SK-N-SH (cell line): ENCODE measurements around the gene RPL13. TPM values are rescaled to one million over a fixed set of nuclear protein-coding genes. Genes with fewer than 3 reads are reported as not detected.

Experiments used
- CTCF ChIA-PET: fragments of 300-600, 350-600 bp; formaldehyde crosslinking; extraction: SDS; loops from one replicate; lab custom pipeline; 2021; lab: Yijun Ruan, JAX
- POLR2A ChIA-PET: fragments of 350-600 bp; sonication (Branson Sonifier 250); formaldehyde crosslinking; extraction: SDS; loops from one replicate; lab custom pipeline; 2020; ENCODE audit warnings: antibody characterized with exemption, inconsistent platforms; lab: Yijun Ruan, JAX
- DNase-seq: peaks from one replicate; pipeline ENCODE4 v3.0.0; 2012
- H2AFZ ChIP-seq: fragments of 200-600 bp; sonication (generic); 2 replicates; pipeline ENCODE4 v1.8.1; 2016; ENCODE audit warnings: antibody characterized with exemption, mild to moderate bottlenecking, low read depth
- H3F3A ChIP-seq: fragments of 200-600 bp; sonication (generic); replicated peaks from 2 replicates; pipeline ENCODE3; 2016; ENCODE audit warnings: antibody characterized with exemption, mild to moderate bottlenecking; ENCODE audit not compliant: insufficient read depth
- H3K27ac ChIP-seq, 2 experiments: fragments of 200-500 bp in 1 of 2; fragments of 200-600 bp in 1 of 2; sonication (Bioruptor generic) in 1 of 2; sonication (generic), shearing (Covaris generic) in 1 of 2; 2 replicates each; pipeline versions ENCODE4 v1.5.1 to v1.6.1; 2014 to 2016; ENCODE audit warnings: low read depth in 2 of 2, inconsistent platforms in 1 of 2, low read length in 1 of 2, mild to moderate bottlenecking in 1 of 2, mixed read lengths in 1 of 2
- H3K27me3 ChIP-seq: fragments of 200-600 bp; sonication (generic), shearing (Covaris generic); 2 replicates; pipeline ENCODE4 v1.6.1; 2016; ENCODE audit warnings: mixed run types; ENCODE audit not compliant: insufficient read depth
- H3K36me3 ChIP-seq, 2 experiments: fragments of 200-500 bp in 1 of 2; fragments of 200-600 bp in 1 of 2; sonication (Bioruptor generic) in 1 of 2; sonication (generic) in 1 of 2; replicated peaks in 1 of 2; 2 replicates each; pipeline versions ENCODE3 to v1.5.1; 2014 to 2016; ENCODE audit warnings: low read length in 1 of 2, mild to moderate bottlenecking in 1 of 2; ENCODE audit not compliant: insufficient read depth in 2 of 2, control insufficient read depth in 1 of 2
- H3K4me1 ChIP-seq, 2 experiments: fragments of 200-500 bp in 1 of 2; fragments of 200-600 bp in 1 of 2; sonication (Bioruptor generic) in 1 of 2; sonication (generic), shearing (Covaris generic) in 1 of 2; 2 replicates each; pipeline versions ENCODE4 v1.5.1 to v1.6.1; 2014 to 2016; ENCODE audit warnings: low read depth in 1 of 2, low read length in 1 of 2, mixed run types in 1 of 2; ENCODE audit not compliant: insufficient read depth in 2 of 2, control insufficient read depth in 1 of 2
- H3K4me2 ChIP-seq: fragments of 200-600 bp; sonication (generic), shearing (Covaris generic); 2 replicates; pipeline ENCODE4 v1.6.1; 2017; ENCODE audit warnings: mixed run types
- H3K4me3 ChIP-seq, 2 experiments: fragments of 200-500 bp in 1 of 2; fragments of 200-600 bp in 1 of 2; sonication (Bioruptor generic) in 1 of 2; sonication (generic), shearing (Covaris generic) in 1 of 2; 2 replicates each; pipeline versions ENCODE4 v1.5.1 to v1.8.1; 2014 to 2016; ENCODE audit warnings: low read depth in 2 of 2, inconsistent platforms in 1 of 2, low read length in 1 of 2, mild to moderate bottlenecking in 1 of 2, mixed read lengths in 1 of 2, moderate library complexity in 1 of 2
- H3K79me2 ChIP-seq: fragments of 200-600 bp; sonication (generic); 2 replicates; pipeline ENCODE4 v1.8.1; 2017; ENCODE audit warnings: mild to moderate bottlenecking; ENCODE audit not compliant: insufficient read depth
- H3K9ac ChIP-seq: fragments of 200-600 bp; sonication (generic); 2 replicates; pipeline ENCODE4 v1.6.1; 2017; ENCODE audit warnings: mixed run types
- H3K9me2 ChIP-seq: fragments of 200-600 bp; sonication (generic); 2 replicates; pipeline ENCODE4 v1.6.1; 2017; ENCODE audit warnings: mixed run types
- H3K9me3 ChIP-seq: fragments of 200-600 bp; sonication (generic); 2 replicates; pipeline ENCODE4 v1.6.1; 2017; ENCODE audit warnings: mixed run types, mild to moderate bottlenecking, moderate library complexity
- H4K20me1 ChIP-seq: fragments of 200-600 bp; sonication (generic); 2 replicates; pipeline ENCODE4 v1.6.1; 2017; ENCODE audit warnings: mild to moderate bottlenecking, mixed run types; ENCODE audit not compliant: insufficient read depth
- CTCF ChIP-seq: fragments of 200-600 bp; sonication (generic); IDR thresholded peaks from 2 replicates; pipeline ENCODE4 v1.6.1; 2017; ENCODE audit warnings: antibody characterized with exemption, mild to moderate bottlenecking, moderate library complexity
- EP300 ChIP-seq, 2 experiments: IDR thresholded peaks; 2 replicates each; pipeline versions ENCODE4 v1.4.0 to v1.6.1; 2012; ENCODE audit warnings: borderline replicate concordance in 1 of 2, low read depth in 1 of 2, low read length in 1 of 2
- EZH2phosphoT487 ChIP-seq: fragments of 200-600 bp; sonication (generic); IDR thresholded peaks from 2 replicates; pipeline ENCODE4 v1.6.1; 2017; ENCODE audit warnings: low read depth, mixed run types, mild to moderate bottlenecking, antibody characterized with exemption, moderate library complexity, borderline replicate concordance
- FOXJ3 ChIP-seq: sonication (generic); formaldehyde crosslinking; IDR thresholded peaks from 2 replicates; pipeline ENCODE4 v1.5.1; 2020; ENCODE audit warnings: mild to moderate bottlenecking, missing genetic modification reagents
- FOXM1 ChIP-seq: IDR thresholded peaks from 2 replicates; pipeline ENCODE4 v1.4.0; 2012; ENCODE audit warnings: low read depth, mild to moderate bottlenecking
- GABPA ChIP-seq: IDR thresholded peaks from 2 replicates; pipeline ENCODE4 v1.4.0; 2012; ENCODE audit warnings: low read depth, mild to moderate bottlenecking
- MXI1 ChIP-seq: IDR thresholded peaks from 2 replicates; pipeline ENCODE4 v1.6.1; 2012; ENCODE audit warnings: mild to moderate bottlenecking, low read depth, low read length, improper control_type of control experiment
- NFIC ChIP-seq: IDR thresholded peaks from 2 replicates; pipeline ENCODE4 v1.4.0; 2012; ENCODE audit warnings: borderline replicate concordance
- NRF1 ChIP-seq: IDR thresholded peaks from 2 replicates; pipeline ENCODE4 v1.6.1; 2012; ENCODE audit warnings: low read depth, mild to moderate bottlenecking, low read length
- REST ChIP-seq: IDR thresholded peaks from 2 replicates; pipeline ENCODE4 v1.6.1; 2012; ENCODE audit warnings: mild to moderate bottlenecking, low read depth, low read length, moderate library complexity
- RFX5 ChIP-seq: IDR thresholded peaks from 2 replicates; pipeline ENCODE4 v1.6.1; 2012; ENCODE audit warnings: mild to moderate bottlenecking, improper control_type of control experiment, low read length
- RXRA ChIP-seq: IDR thresholded peaks from 2 replicates; pipeline ENCODE4 v1.4.0; 2012; ENCODE audit warnings: low read depth, mild to moderate bottlenecking, borderline replicate concordance
- TAF1 ChIP-seq: IDR thresholded peaks from 2 replicates; pipeline ENCODE4 v1.6.1; 2012; ENCODE audit warnings: low read depth, mild to moderate bottlenecking, low read length, moderate library complexity, borderline replicate concordance
- USF1 ChIP-seq: IDR thresholded peaks from 2 replicates; pipeline ENCODE4 v1.4.0; 2012; ENCODE audit warnings: low read depth, borderline replicate concordance
- ZBTB33 ChIP-seq: IDR thresholded peaks from 2 replicates; pipeline ENCODE4 v1.4.0; 2012; ENCODE audit warnings: low read depth, borderline replicate concordance
- WGBS: methylation state at CpG from one replicate; pipeline ENCODE4 v1.1.6; 2017; ENCODE audit warnings: low lambda C conversion rate; 5-methylcytosine and 5-hydroxymethylcytosine counted together
- polyA plus RNA-seq, 3 experiments: library from polyadenylated mRNA; depleted of rRNA; stranded (reverse); fragments of >200 nt; gene quantifications; 2 replicates each; pipeline ENCODE4 v1.2.3, GENCODE V29; 2012

Gene RPL13
- polyA plus RNA-seq, 1 of the 3 experiments (the other 2 are of a cell fraction): 4,635 TPM

DNA sequence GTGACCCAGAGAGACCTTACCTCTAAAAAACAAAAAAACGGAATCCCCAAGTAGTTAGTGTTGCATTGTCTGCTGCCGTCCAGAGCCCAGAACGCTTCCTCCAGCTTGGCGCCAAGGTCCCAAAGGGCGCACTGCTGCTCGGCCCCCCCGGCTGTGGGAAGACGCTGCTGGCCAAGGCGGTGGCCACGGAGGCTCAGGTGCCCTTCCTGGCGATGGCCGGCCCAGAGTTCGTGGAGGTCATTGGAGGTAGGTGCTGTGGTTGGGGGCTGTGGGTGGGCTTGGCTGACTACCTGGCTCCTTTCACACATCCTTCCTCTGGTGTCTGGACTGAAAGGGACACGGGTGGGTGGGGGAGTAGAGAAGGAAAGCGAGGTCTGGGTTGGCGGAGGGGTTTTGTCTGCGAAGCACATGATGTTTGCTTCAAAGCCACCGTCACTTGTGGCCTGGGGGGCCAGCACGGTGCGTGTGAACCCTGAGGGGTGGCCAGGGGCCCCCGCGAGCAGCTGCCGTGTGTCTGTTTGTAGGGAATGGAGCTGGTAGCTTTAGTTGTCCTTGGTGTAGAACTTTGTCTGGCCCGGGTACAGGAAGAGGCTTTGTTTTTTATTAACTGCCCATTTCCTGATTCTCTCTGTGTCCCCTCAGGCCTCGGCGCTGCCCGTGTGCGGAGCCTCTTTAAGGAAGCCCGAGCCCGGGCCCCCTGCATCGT is 28.5 kb upstream of the RPL13 start:
- POLR2A ChIA-PET: interaction anchor here (1.1 to 1.5 kb wide), 2 partner anchors 18 to 24 kb away, joined by 3 read pairs; partner anchors contain the start of gene SPG7
- DNase-seq: no peak

DNA sequence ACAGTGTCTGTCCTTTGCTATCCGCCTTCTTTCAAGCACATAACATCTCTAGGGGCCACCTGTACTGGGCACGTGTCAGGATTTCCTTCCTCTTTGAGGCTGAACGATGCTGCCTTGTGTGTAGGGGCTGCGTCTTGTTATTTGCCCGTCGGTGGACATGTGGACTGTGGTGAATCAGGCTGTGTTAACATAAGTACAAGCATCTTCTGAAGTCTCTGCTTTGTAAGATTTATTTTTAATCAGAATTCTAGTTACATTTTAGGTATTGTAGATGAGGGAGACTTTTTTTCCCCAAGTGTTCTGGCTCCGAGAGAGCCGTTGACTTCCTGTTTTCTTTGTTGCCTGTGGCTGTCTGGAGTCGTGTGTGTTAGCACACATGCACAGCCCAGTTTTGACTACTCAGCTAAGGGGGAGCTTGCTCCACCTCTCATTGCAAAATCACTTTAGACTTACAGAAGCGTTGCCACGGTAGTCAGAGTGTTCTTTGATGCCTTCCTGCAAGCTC is 26.2 kb upstream of the RPL13 start:
- H2AFZ ChIP-seq: no peak overlapping the region
- no peaks in the 10 kb centered on the region for H3K4me1 ChIP-seq
- H3F3A ChIP-seq: no peaks in the 10 kb centered on the region
- no peak for TF ChIP-seq NFIC
- no peak for TF ChIP-seq REST
- no peak for TF ChIP-seq CTCF
- TF ChIP-seq RFX5: no peak
- TF ChIP-seq MXI1: no peak
- no peak for TF ChIP-seq USF1
- no peak for TF ChIP-seq EZH2phosphoT487
- no peak for TF ChIP-seq ZBTB33
- no peak for TF ChIP-seq RXRA
- TF ChIP-seq FOXJ3 (CRISPR knock-in tag): no peak
- TF ChIP-seq EP300 (IDR thresholded peaks at IDR 0.05; ENCODE audit: borderline replicate concordance in 1 of 2, low read depth in 1 of 2, low read length in 1 of 2): no peak
- H3K79me2 ChIP-seq: peaks cover 8% of the 10 kb centered on the region
- H4K20me1 ChIP-seq: 0 out of 2 replicates have a peak, but pooled peaks cover 4% of the 10 kb centered on the region
- CTCF ChIA-PET: no interaction called here
- 90% methylated on average over 11 of the region's 11 CpGs for whole genome bisulfite sequencing
- no peaks in the 10 kb centered on the region for H3K27me3 ChIP-seq
- no peak overlapping the region for H3K27ac ChIP-seq
- H3K36me3 ChIP-seq: peaks cover 36 to 67% of the 10 kb centered on the region in 2 experiments
- no peaks in the 10 kb centered on the region for H3K9me3 ChIP-seq
- POLR2A ChIA-PET: no interaction called here
- no peak overlapping the region for H3K4me2 ChIP-seq
- H3K9me2 ChIP-seq: no peaks in the 10 kb centered on the region
- H3K9ac ChIP-seq: no peak overlapping the region
- H3K4me3 ChIP-seq: no peak overlapping the region
- no peak for DNase-seq

More for the DNA sequence above, 28.5 kb upstream of the RPL13 start:
- H3K9me2 ChIP-seq: no peaks in the 10 kb centered on the region
- 0 out of 2 replicates have a peak, but pooled peaks cover 4% of the 10 kb centered on the region for H4K20me1 ChIP-seq
- no peaks in the 10 kb centered on the region for H3K27me3 ChIP-seq
- H3K27ac ChIP-seq: no peak overlapping the region
- no peak overlapping the region for H3K9ac ChIP-seq
- H3F3A ChIP-seq: no peaks in the 10 kb centered on the region
- no peak overlapping the region for H3K4me3 ChIP-seq
- no peak overlapping the region for H3K4me2 ChIP-seq
- peaks cover 46 to 65% of the 10 kb centered on the region in 2 experiments for H3K36me3 ChIP-seq
- WGBS: 94% methylated on average over 22 of the region's 31 CpGs
- no peak overlapping the region for H2AFZ ChIP-seq
- CTCF ChIA-PET: interaction anchor here (1.1 to 2.7 kb wide), 2 partner anchors 26 to 216 kb away, joined by 4 to 9 read pairs; no protein-coding TSS in a partner anchor
- H3K4me1 ChIP-seq: no peaks in the 10 kb centered on the region
- peaks cover 14% of the 10 kb centered on the region for H3K79me2 ChIP-seq
- no peaks in the 10 kb centered on the region for H3K9me3 ChIP-seq
- no peak for TF ChIP-seq FOXM1
- no peak for TF ChIP-seq TAF1
- TF ChIP-seq GABPA: no peak
- TF ChIP-seq NRF1: no peak
- no peak for TF ChIP-seq MXI1
- no peak for TF ChIP-seq EP300 (IDR thresholded peaks at IDR 0.05; ENCODE audit: borderline replicate concordance in 1 of 2, low read depth in 1 of 2, low read length in 1 of 2)
- TF ChIP-seq, all 33 proteins: peak for 0
